ENCODE results near the gene GRIA1. TPM values are rescaled to one million over a fixed set of nuclear protein-coding genes. Genes with fewer than 3 reads are reported as not detected.

GRIA1 gene
- total RNA-seq, 2 experiments from 2014 or later = not detected

DNA sequence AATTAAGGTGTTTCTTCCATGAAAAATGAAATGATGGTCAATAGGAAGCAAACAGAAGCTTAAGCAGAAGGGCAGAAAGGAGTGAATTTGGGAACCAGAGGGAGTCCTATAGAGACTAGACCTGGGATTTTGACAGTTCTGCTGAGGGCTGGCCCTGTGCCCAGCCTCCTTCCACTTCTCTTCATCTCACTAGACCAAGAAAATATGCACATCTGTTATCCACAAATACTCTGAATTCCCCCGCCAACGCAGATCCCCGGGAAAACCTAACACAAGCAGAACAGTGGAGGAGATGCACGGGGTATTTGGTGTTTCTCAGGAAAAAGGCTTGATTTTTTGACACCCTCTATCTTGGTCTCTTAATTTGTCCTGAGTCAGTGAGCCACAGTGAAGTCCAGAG, 22.7 kb downstream of the GRIA1 start:
- H3K4me3 Mint-ChIP-seq = no peak overlapping the region
- H3K36me3 Mint-ChIP-seq (ENCODE audit: low read depth) = no peaks in the 10 kb centered on the region
- H3K27ac Mint-ChIP-seq = no peak overlapping the region
- CTCF ChIA-PET = no interaction called here
- no peaks in the 10 kb centered on the region for H3K4me1 Mint-ChIP-seq
- DNase-seq = no peak
- POLR2A ChIA-PET = no interaction called here
- no peaks in the 10 kb centered on the region for H3K27me3 Mint-ChIP-seq
- no peaks in the 10 kb centered on the region for H3K9me3 Mint-ChIP-seq

DNA sequence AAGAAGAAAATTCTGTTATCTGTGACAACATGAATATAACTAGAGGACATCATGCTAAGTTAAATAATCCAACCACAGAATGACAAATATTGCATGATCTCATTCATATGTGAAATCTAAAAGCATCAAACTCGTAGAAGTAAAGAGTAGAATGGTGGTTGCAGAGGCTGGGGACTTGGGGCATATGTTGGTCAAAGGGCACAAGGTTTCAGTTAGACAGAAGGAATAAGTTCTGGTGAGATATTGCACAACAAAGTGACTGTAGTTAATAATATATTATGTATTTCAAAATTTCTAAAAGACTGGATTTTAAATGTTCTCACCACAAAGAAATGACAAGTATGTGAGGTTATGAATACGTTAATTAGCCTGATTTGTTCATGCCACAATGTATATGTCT, 24.8 kb downstream of the GRIA1 start:
- no peaks in the 10 kb centered on the region for H3K27me3 Mint-ChIP-seq
- ChIA-PET CTCF (no interaction called here), POLR2A (no interaction called here)
- H3K27ac Mint-ChIP-seq = no peak overlapping the region
- no peaks in the 10 kb centered on the region for H3K4me1 Mint-ChIP-seq
- H3K36me3 Mint-ChIP-seq (ENCODE audit: low read depth) = no peaks in the 10 kb centered on the region
- H3K4me3 Mint-ChIP-seq = no peak overlapping the region
- H3K9me3 Mint-ChIP-seq = no peaks in the 10 kb centered on the region
- DNase-seq = no peak

DNA sequence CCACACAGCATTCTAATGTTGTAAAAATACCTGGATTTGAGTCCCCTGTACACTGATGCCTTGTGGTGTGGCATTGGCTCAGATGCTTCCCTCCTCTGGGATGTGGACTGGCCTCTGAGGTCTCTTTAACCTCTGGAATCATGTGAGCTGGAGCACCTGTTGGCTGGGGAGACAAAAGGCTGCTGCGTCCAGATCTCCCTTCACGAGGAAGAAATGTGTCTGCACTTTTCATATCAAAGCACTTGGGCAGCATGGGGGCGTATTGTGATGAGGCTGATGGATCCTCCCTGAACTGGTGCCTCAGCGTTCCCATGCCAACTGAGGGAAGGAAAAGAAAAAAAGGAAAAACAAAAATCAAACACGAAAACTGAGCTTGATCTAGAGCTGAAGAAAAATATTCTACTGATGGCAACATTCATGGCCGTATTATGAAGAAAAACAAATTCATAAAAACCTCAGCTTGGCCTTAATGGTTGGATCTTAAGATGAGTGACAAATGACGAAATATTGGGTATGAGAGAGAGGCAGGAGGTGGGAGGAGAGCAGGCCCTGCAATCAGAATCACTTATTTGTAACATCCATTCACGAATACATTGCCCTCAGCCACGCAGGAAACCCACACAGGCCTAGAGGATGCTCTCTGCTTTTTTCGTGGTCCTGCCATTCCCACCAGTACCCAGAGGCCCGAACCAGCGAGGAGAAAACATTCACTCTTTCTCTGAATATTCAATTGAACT, 26.2 kb downstream of the GRIA1 start:
- no peaks in the 10 kb centered on the region for H3K4me1 Mint-ChIP-seq
- no peaks in the 10 kb centered on the region for H3K27me3 Mint-ChIP-seq
- H3K27ac Mint-ChIP-seq = no peak overlapping the region
- ChIA-PET CTCF (no interaction called here), POLR2A (no interaction called here)
- no peaks in the 10 kb centered on the region for H3K36me3 Mint-ChIP-seq (ENCODE audit: low read depth)
- no peak for DNase-seq
- H3K9me3 Mint-ChIP-seq = no peaks in the 10 kb centered on the region
- no peak overlapping the region for H3K4me3 Mint-ChIP-seq

DNA sequence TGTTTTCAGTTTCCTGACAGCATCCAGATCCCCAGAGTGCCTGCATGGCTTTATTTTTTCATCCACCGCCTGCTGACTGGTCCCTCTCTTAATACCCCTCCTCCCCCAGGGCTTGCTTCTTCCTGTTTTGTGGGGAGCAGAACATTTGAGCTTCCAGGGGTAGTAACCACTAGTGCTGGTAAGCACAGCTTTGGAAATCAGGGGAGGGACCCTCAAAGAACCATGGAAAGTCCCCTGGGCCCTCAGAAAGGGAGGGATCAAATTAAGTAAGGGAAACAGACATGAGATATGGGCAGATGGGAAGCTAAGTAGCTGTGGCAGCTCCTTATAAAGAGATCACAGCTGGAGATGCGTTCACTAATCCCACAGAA, 26.8 kb downstream of the GRIA1 start:
- H3K27ac Mint-ChIP-seq = no peak overlapping the region
- H3K4me1 Mint-ChIP-seq = no peaks in the 10 kb centered on the region
- CTCF ChIA-PET = interaction anchor here (1.0 kb wide), 1 partner anchor 168 kb away, joined by 3 read pairs; no protein-coding TSS in a partner anchor
- POLR2A ChIA-PET = no interaction called here
- no peaks in the 10 kb centered on the region for H3K9me3 Mint-ChIP-seq
- no peak overlapping the region for H3K4me3 Mint-ChIP-seq
- no peak for DNase-seq
- no peaks in the 10 kb centered on the region for H3K36me3 Mint-ChIP-seq (ENCODE audit: low read depth)
- no peaks in the 10 kb centered on the region for H3K27me3 Mint-ChIP-seq

DNA sequence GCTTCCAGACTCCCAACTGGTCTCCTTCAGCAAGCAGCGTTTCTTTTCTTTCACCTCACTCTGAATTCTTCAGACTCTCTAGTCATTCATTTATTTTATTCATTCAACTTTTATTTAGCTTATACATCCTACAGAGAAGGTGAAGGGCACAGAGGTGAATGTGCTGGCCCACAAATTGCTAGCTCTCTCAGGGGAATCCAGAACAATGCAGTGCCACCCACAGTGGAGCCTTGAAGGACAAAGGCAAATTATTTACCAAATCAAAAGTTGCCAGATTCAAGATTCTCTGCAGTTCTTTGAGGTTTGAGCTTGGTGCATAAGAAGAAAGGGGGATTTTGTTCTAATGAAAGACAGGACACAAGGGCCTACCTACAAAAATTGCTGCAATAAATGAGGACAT, 29.7 kb downstream of the GRIA1 start:
- no peaks in the 10 kb centered on the region for H3K9me3 Mint-ChIP-seq
- H3K27me3 Mint-ChIP-seq = no peaks in the 10 kb centered on the region
- DNase-seq = no peak
- H3K27ac Mint-ChIP-seq = no peak overlapping the region
- no peaks in the 10 kb centered on the region for H3K36me3 Mint-ChIP-seq (ENCODE audit: low read depth)
- no peak overlapping the region for H3K4me3 Mint-ChIP-seq
- POLR2A ChIA-PET = no interaction called here
- H3K4me1 Mint-ChIP-seq = no peaks in the 10 kb centered on the region
- CTCF ChIA-PET = no interaction called here

DNA sequence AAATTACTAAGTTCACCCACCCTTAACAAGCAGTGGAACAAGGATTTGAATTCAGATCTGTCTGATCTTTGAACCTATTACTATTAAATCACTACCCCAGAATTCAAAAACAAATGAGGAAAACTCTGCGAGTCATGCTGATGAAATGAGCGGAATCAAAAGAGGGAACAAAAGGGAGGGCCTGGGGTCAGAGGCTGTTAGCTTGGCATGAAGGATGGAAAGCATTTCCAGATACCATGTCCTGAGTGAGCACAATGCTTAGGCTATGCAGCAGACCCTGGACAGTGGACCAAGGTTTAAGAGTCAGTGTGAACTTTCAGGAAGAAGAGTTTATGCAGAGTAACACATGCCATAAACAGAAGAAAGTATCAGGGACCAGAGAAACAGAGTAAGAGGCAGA, 30.5 kb downstream of the GRIA1 start:
- H3K4me1 Mint-ChIP-seq = no peaks in the 10 kb centered on the region
- POLR2A ChIA-PET = no interaction called here
- no peaks in the 10 kb centered on the region for H3K36me3 Mint-ChIP-seq (ENCODE audit: low read depth)
- no peak overlapping the region for H3K27ac Mint-ChIP-seq
- H3K9me3 Mint-ChIP-seq = no peaks in the 10 kb centered on the region
- no peak for DNase-seq
- H3K27me3 Mint-ChIP-seq = no peaks in the 10 kb centered on the region
- no peak overlapping the region for H3K4me3 Mint-ChIP-seq
- CTCF ChIA-PET = interaction anchor here (1.3 kb wide), 1 partner anchor 12 kb away, joined by 3 read pairs; no protein-coding TSS in a partner anchor

DNA sequence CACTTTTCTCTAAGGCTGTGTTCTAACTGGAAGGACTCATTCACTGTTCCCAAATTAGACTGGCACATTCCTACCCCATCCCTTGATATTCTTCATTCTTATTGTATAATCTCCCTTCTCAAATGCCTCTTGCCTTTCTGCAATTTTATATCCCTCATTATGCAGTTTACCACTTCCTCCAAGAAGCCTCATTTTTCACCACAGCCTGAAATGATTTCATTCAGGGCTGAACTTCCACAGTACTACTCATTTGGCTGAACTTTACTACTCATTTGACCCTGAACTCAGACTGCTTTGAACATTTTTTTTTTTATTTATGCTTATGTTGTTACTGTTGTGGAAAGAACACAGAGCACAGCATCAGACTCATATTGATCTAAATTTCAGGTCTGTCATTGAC, 32.7 kb downstream of the GRIA1 start:
- no peaks in the 10 kb centered on the region for H3K9me3 Mint-ChIP-seq
- no peaks in the 10 kb centered on the region for H3K27me3 Mint-ChIP-seq
- no peak overlapping the region for H3K27ac Mint-ChIP-seq
- no peaks in the 10 kb centered on the region for H3K36me3 Mint-ChIP-seq (ENCODE audit: low read depth)
- no peak overlapping the region for H3K4me3 Mint-ChIP-seq
- ChIA-PET POLR2A (no interaction called here), CTCF (no interaction called here)
- no peak for DNase-seq
- H3K4me1 Mint-ChIP-seq = no peaks in the 10 kb centered on the region

DNA sequence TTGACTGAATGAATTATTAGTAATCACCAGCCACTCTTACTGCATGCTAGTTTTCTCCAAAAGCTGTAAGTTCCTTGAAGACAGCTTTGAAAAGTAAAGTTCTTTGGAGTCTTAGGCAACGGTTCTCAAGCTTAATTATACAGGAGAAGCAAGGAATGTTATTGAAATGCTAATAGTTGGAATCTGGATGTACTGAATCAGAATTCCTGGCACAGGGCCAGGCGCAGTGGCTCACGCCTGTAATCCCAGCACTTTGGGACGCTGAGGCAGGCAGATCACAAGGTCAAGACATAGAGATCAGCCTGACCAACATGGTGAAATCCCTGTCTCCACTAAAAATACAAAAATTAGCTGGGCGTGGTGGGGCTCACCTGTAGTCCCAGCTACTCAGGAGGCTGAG, 33.4 kb downstream of the GRIA1 start:
- no peaks in the 10 kb centered on the region for H3K36me3 Mint-ChIP-seq (ENCODE audit: low read depth)
- no peak overlapping the region for H3K4me3 Mint-ChIP-seq
- no peaks in the 10 kb centered on the region for H3K9me3 Mint-ChIP-seq
- DNase-seq = no peak
- CTCF ChIA-PET = no interaction called here
- H3K27me3 Mint-ChIP-seq = no peaks in the 10 kb centered on the region
- POLR2A ChIA-PET = no interaction called here
- no peaks in the 10 kb centered on the region for H3K4me1 Mint-ChIP-seq
- H3K27ac Mint-ChIP-seq = no peak overlapping the region

DNA sequence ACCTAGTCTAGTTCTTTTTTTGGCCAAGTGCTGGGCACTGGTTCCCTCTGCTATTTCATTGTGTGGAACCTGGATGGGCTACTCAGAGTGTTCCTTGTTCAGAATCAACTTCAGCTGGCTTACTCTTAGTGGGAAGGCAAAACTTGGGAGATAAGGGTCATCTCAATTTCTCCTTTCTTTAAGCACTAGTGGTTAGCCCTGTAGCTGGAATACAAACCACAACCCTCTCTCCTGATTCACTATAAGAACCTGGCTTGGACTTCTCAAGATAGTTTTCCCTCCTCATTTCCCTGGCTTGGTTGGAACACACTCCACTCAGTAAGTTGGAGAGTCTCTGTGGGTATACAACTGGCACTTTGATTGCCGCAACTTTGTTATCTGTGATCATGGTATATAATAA, 35.1 kb downstream of the GRIA1 start:
- CTCF ChIA-PET = interaction anchor here (0.6 kb wide), 1 partner anchor 551 kb away, joined by 3 read pairs; no protein-coding TSS in a partner anchor
- no peaks in the 10 kb centered on the region for H3K4me1 Mint-ChIP-seq
- no peak overlapping the region for H3K27ac Mint-ChIP-seq

DNA sequence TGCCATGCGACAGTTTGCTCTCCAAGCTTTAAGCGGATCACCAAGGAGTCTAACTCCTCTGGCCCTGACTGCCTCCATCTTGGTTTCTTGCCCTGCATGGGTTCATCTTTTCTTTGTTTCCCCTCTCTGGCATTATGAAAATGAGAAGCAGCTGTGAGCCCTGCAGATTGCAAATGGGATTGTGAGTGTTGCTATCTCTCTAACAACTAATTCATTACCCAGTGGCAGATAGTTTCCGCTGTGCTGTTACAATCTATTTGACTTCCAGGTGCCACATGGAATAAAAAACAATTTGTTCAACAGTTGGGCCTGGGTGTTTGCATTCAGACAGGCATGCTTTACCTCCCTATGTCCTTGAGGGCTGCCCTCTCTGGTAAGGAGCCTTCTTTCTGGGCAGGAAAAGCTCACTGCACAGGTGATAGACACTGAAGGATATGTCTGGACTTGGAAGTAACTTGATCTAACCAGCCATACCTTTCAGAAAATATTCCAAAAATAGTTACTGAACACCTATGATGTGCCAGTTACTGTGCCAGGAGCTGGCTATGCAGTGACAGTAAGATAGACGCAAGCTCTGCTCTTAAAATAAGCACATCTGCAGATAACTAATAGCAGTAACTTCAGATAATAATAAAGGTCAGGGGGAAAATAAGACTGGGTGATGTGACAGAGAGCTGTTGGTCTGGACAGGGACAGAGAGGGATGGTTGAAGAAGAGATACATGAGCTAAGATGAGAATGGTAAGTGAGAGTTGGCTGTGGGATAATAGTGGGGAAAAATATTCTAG, 40.1 kb downstream of the GRIA1 start:
- Mint-ChIP-seq H3K27me3 (no peaks in the 10 kb centered on the region), H3K27ac (no peak overlapping the region), H3K4me3 (no peak overlapping the region), H3K4me1 (no peaks in the 10 kb centered on the region), H3K9me3 (no peaks in the 10 kb centered on the region), H3K36me3 (ENCODE audit: low read depth) (no peaks in the 10 kb centered on the region)
- DNase-seq = no peak
- ChIA-PET POLR2A (no interaction called here), CTCF (no interaction called here)

More for the DNA sequence above, 35.1 kb downstream of the GRIA1 start:
- POLR2A ChIA-PET = no interaction called here
- Mint-ChIP-seq H3K4me3 (no peak overlapping the region), H3K9me3 (no peaks in the 10 kb centered on the region), H3K27me3 (no peaks in the 10 kb centered on the region), H3K36me3 (ENCODE audit: low read depth) (no peaks in the 10 kb centered on the region)
- no peak for DNase-seq

DNA sequence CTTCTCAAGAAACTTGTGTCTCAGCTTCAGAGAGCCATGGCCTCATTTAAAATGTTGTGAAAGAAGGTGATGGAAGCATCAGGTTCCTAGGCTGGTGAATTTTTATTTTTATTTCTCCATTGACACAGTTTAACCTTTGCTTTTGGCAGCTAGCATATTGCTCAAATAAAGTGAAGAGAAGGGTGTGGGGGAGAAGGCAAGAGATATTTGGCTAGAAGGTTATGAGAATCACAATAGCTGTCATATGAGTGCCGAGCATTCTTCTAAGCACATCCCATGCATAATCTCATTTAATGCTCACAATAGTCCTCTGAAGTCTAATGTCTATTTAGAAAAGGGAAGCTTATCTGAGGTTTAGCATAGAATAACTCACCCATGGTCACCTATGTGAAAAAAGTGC, 43.1 kb downstream of the GRIA1 start:
- H3K27ac Mint-ChIP-seq = no peak overlapping the region
- ChIA-PET POLR2A (no interaction called here), CTCF (interaction anchor here (1.6 kb wide), 1 partner anchor 12 kb away, joined by 3 read pairs; no protein-coding TSS in a partner anchor)
- H3K36me3 Mint-ChIP-seq (ENCODE audit: low read depth) = no peaks in the 10 kb centered on the region
- no peak overlapping the region for H3K4me3 Mint-ChIP-seq
- no peaks in the 10 kb centered on the region for H3K4me1 Mint-ChIP-seq
- no peaks in the 10 kb centered on the region for H3K27me3 Mint-ChIP-seq
- DNase-seq = no peak
- H3K9me3 Mint-ChIP-seq = no peaks in the 10 kb centered on the region

DNA sequence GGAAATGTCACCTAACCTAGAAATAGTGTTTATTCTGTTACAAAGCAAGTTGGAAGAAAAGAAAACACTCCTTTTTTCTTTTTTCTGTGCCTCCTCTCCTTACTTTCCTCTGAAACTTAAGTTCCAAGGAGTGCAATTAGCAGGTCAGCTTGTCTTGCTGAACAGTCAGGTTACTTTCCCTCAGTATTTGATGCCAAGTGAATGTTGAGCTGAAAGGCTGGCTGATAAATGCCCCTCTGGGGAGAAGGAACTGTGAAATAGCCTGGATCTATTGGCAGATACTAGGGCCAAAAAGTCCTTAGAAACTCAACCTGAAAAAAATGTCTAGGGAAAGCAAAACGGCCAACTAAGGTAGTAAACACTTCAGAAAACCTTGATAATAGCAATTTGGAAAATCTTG, 43.6 kb downstream of the GRIA1 start:
- H3K27ac Mint-ChIP-seq = no peak overlapping the region
- no peaks in the 10 kb centered on the region for H3K36me3 Mint-ChIP-seq (ENCODE audit: low read depth)
- H3K9me3 Mint-ChIP-seq = no peaks in the 10 kb centered on the region
- no peak overlapping the region for H3K4me3 Mint-ChIP-seq
- POLR2A ChIA-PET = no interaction called here
- no peaks in the 10 kb centered on the region for H3K27me3 Mint-ChIP-seq
- no peaks in the 10 kb centered on the region for H3K4me1 Mint-ChIP-seq
- CTCF ChIA-PET = interaction anchor here (1.6 kb wide), 1 partner anchor 13 kb away, joined by 3 read pairs; no protein-coding TSS in a partner anchor
- no peak for DNase-seq

DNA sequence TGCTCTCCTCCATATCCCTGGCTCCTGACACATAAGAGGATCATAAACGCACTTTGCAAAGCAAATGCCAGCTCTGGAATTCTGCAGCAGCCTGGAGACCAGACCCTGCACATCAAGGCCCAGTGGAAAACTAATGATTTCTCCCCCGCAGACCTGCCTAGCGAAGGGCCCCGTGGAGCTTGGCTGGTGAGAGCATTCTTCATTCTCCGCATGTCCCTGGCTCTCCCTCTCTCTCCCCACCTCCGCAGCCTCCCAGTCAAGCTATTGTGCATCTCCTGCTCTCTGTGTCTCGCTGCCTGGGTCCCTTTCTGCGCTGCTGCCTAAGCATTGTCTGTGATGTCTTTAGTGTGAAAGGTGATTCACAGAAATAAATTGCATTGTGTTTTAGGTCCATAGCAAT, 46.7 kb downstream of the GRIA1 start:
- no peaks in the 10 kb centered on the region for H3K9me3 Mint-ChIP-seq
- H3K36me3 Mint-ChIP-seq (ENCODE audit: low read depth) = no peaks in the 10 kb centered on the region
- H3K27ac Mint-ChIP-seq = no peak overlapping the region
- POLR2A ChIA-PET = no interaction called here
- H3K4me1 Mint-ChIP-seq = no peaks in the 10 kb centered on the region
- DNase-seq = no peak
- H3K27me3 Mint-ChIP-seq = no peaks in the 10 kb centered on the region
- CTCF ChIA-PET = no interaction called here
- no peak overlapping the region for H3K4me3 Mint-ChIP-seq

DNA sequence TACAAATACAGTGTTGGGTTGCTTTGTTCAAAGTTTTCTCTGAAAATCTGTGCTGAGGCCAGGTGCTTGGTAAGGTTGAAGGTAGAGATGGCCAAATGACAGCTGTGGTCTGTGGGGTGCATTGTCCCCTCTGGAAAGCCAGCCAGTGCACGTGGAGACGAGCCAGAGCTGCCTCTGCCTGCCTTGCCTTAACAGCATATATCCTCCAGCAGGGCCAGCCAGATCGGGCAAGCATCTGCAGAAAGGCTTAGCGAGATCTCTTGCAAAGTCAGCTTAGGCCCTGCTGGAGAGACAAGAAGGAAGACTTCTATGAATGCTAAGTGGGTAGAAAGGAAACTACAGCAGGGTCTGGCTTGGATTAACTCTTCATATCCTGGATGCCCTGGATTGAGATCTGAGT, 49.5 kb downstream of the GRIA1 start:
- Mint-ChIP-seq H3K4me3 (no peak overlapping the region), H3K36me3 (ENCODE audit: low read depth) (no peaks in the 10 kb centered on the region), H3K4me1 (no peaks in the 10 kb centered on the region), H3K9me3 (no peaks in the 10 kb centered on the region), H3K27ac (no peak overlapping the region), H3K27me3 (no peaks in the 10 kb centered on the region)
- no peak for DNase-seq
- CTCF ChIA-PET = no interaction called here
- POLR2A ChIA-PET = no interaction called here

Data from activated CD4-positive, alpha-beta T cell treated with anti-CD3 and anti-CD28 coated beads, Interleukin-2, amount 10 ng/mL, durations not matched to agents 7 days and 5 days (primary cell).